HCT116 (cell line): ENCODE measurements around the gene LRSAM1.

ENCODE experiments used
- CEBPB ChIP-seq: IDR thresholded peaks from 2 replicates; pipeline ENCODE4 v1.6.1; 2012; ENCODE audit warnings: low read depth
- CTCF ChIP-seq, 3 experiments: fragments of 200-600 bp in 1 of 3; sonication (generic) in 1 of 3; IDR thresholded peaks in 2 of 3; conservative IDR thresholded peaks in 1 of 3; 2 replicates each; pipeline ENCODE4 v1.5.1; 2012 to 2017; ENCODE audit warnings: low read depth in 2 of 3, low read length in 2 of 3, antibody characterized with exemption in 1 of 3, borderline replicate concordance in 1 of 3, control low read depth in 1 of 3, mild to moderate bottlenecking in 1 of 3, mixed read lengths in 1 of 3, mixed run types in 1 of 3, moderate library complexity in 1 of 3; ENCODE audit not compliant: insufficient read depth in 1 of 3
- JUND ChIP-seq: IDR thresholded peaks from 2 replicates; pipeline ENCODE4 v1.6.1; 2012
- MAX ChIP-seq: IDR thresholded peaks from 2 replicates; pipeline ENCODE4 v1.6.1; 2012
- POLR2A ChIP-seq: IDR thresholded peaks from 2 replicates; pipeline ENCODE4 v1.7.0; 2011; ENCODE audit warnings: borderline replicate concordance; ENCODE audit not compliant: insufficient read depth, insufficient read length; ENCODE audit errors: extremely low read depth
- POLR2AphosphoS5 ChIP-seq: IDR thresholded peaks from 2 replicates; pipeline ENCODE4 v1.6.1; 2011; ENCODE audit warnings: mild to moderate bottlenecking, low read depth, low read length, moderate library complexity
- RAD21 ChIP-seq: IDR thresholded peaks from 2 replicates; pipeline ENCODE4 v1.6.1; 2012; ENCODE audit warnings: low read depth, mild to moderate bottlenecking
- SP1 ChIP-seq: IDR thresholded peaks from 2 replicates; pipeline ENCODE4 v1.6.1; 2012; ENCODE audit warnings: low read depth
- SRF ChIP-seq: IDR thresholded peaks from 2 replicates; pipeline ENCODE4 v1.6.1; 2012; ENCODE audit warnings: low read depth
- YY1 ChIP-seq: IDR thresholded peaks from 2 replicates; pipeline ENCODE4 v1.6.1; 2011; ENCODE audit warnings: low read length, low read depth, moderate library complexity, mild to moderate bottlenecking; ENCODE audit not compliant: insufficient replicate concordance; ENCODE audit errors: extremely low read depth
- ZFX ChIP-seq: fragments of 450-650 bp; IDR thresholded peaks from 2 replicates; pipeline ENCODE4 v1.6.1; 2017

- no peak for TF ChIP-seq YY1
- no peak for TF ChIP-seq MAX
- TF ChIP-seq JUND, result no peak
- no peak for TF ChIP-seq CTCF (IDR thresholded peaks at IDR 0.05 in 2 of 3, conservative IDR thresholded peaks at IDR 0.05 in 1 of 3; ENCODE audit: borderline replicate concordance in 1 of 3, insufficient read depth in 1 of 3, low read depth in 2 of 3, low read length in 2 of 3)
- TF ChIP-seq POLR2AphosphoS5, result no peak
- no peak for TF ChIP-seq CEBPB
- no peak for TF ChIP-seq POLR2A
- no peak for TF ChIP-seq SP1
- TF ChIP-seq RAD21, result no peak
- no peak for TF ChIP-seq SRF
- TF ChIP-seq ZFX, result no peak
These were observed 69.9 kb downstream of the LRSAM1 start for GRCh38 chr9:127520941-127521918.
